SK-N-SH (cell line): ENCODE data around the gene ADAR. TPM values are rescaled to one million over a fixed set of nuclear protein-coding genes. Genes with fewer than 3 reads are reported as not detected.

Experiments
- CTCF ChIA-PET: fragments of 300-600, 350-600 bp; formaldehyde crosslinking; extraction: SDS; loops from one replicate; lab custom pipeline; 2021; lab: Yijun Ruan, JAX
- POLR2A ChIA-PET: fragments of 350-600 bp; sonication (Branson Sonifier 250); formaldehyde crosslinking; extraction: SDS; loops from one replicate; lab custom pipeline; 2020; ENCODE audit warnings: antibody characterized with exemption, inconsistent platforms; lab: Yijun Ruan, JAX
- DNase-seq: peaks from one replicate; pipeline ENCODE4 v3.0.0; 2012
- H2AFZ ChIP-seq: fragments of 200-600 bp; sonication (generic); 2 replicates; pipeline ENCODE4 v1.8.1; 2016; ENCODE audit warnings: antibody characterized with exemption, mild to moderate bottlenecking, low read depth
- H3F3A ChIP-seq: fragments of 200-600 bp; sonication (generic); replicated peaks from 2 replicates; pipeline ENCODE3; 2016; ENCODE audit warnings: antibody characterized with exemption, mild to moderate bottlenecking; ENCODE audit not compliant: insufficient read depth
- H3K27ac ChIP-seq, 2 experiments: fragments of 200-500 bp in 1 of 2; fragments of 200-600 bp in 1 of 2; sonication (Bioruptor generic) in 1 of 2; sonication (generic), shearing (Covaris generic) in 1 of 2; 2 replicates each; pipeline versions ENCODE4 v1.5.1 to v1.6.1; 2014 to 2016; ENCODE audit warnings: low read depth in 2 of 2, inconsistent platforms in 1 of 2, low read length in 1 of 2, mild to moderate bottlenecking in 1 of 2, mixed read lengths in 1 of 2
- H3K27me3 ChIP-seq: fragments of 200-600 bp; sonication (generic), shearing (Covaris generic); 2 replicates; pipeline ENCODE4 v1.6.1; 2016; ENCODE audit warnings: mixed run types; ENCODE audit not compliant: insufficient read depth
- H3K36me3 ChIP-seq, 2 experiments: fragments of 200-500 bp in 1 of 2; fragments of 200-600 bp in 1 of 2; sonication (Bioruptor generic) in 1 of 2; sonication (generic) in 1 of 2; replicated peaks in 1 of 2; 2 replicates each; pipeline versions ENCODE3 to v1.5.1; 2014 to 2016; ENCODE audit warnings: low read length in 1 of 2, mild to moderate bottlenecking in 1 of 2; ENCODE audit not compliant: insufficient read depth in 2 of 2, control insufficient read depth in 1 of 2
- H3K4me1 ChIP-seq, 2 experiments: fragments of 200-500 bp in 1 of 2; fragments of 200-600 bp in 1 of 2; sonication (Bioruptor generic) in 1 of 2; sonication (generic), shearing (Covaris generic) in 1 of 2; 2 replicates each; pipeline versions ENCODE4 v1.5.1 to v1.6.1; 2014 to 2016; ENCODE audit warnings: low read depth in 1 of 2, low read length in 1 of 2, mixed run types in 1 of 2; ENCODE audit not compliant: insufficient read depth in 2 of 2, control insufficient read depth in 1 of 2
- H3K4me2 ChIP-seq: fragments of 200-600 bp; sonication (generic), shearing (Covaris generic); 2 replicates; pipeline ENCODE4 v1.6.1; 2017; ENCODE audit warnings: mixed run types
- H3K4me3 ChIP-seq, 2 experiments: fragments of 200-500 bp in 1 of 2; fragments of 200-600 bp in 1 of 2; sonication (Bioruptor generic) in 1 of 2; sonication (generic), shearing (Covaris generic) in 1 of 2; 2 replicates each; pipeline versions ENCODE4 v1.5.1 to v1.8.1; 2014 to 2016; ENCODE audit warnings: low read depth in 2 of 2, inconsistent platforms in 1 of 2, low read length in 1 of 2, mild to moderate bottlenecking in 1 of 2, mixed read lengths in 1 of 2, moderate library complexity in 1 of 2
- H3K79me2 ChIP-seq: fragments of 200-600 bp; sonication (generic); 2 replicates; pipeline ENCODE4 v1.8.1; 2017; ENCODE audit warnings: mild to moderate bottlenecking; ENCODE audit not compliant: insufficient read depth
- H3K9ac ChIP-seq: fragments of 200-600 bp; sonication (generic); 2 replicates; pipeline ENCODE4 v1.6.1; 2017; ENCODE audit warnings: mixed run types
- H3K9me2 ChIP-seq: fragments of 200-600 bp; sonication (generic); 2 replicates; pipeline ENCODE4 v1.6.1; 2017; ENCODE audit warnings: mixed run types
- H3K9me3 ChIP-seq: fragments of 200-600 bp; sonication (generic); 2 replicates; pipeline ENCODE4 v1.6.1; 2017; ENCODE audit warnings: mixed run types, mild to moderate bottlenecking, moderate library complexity
- H4K20me1 ChIP-seq: fragments of 200-600 bp; sonication (generic); 2 replicates; pipeline ENCODE4 v1.6.1; 2017; ENCODE audit warnings: mild to moderate bottlenecking, mixed run types; ENCODE audit not compliant: insufficient read depth
- CHD2 ChIP-seq: fragments of 150-350 bp; IDR thresholded peaks from 2 replicates; pipeline ENCODE4 v1.6.1; 2018; ENCODE audit warnings: low read length; ENCODE audit not compliant: partially characterized antibody
- ELF1 ChIP-seq: IDR thresholded peaks from 2 replicates; pipeline ENCODE4 v1.4.0; 2012
- FOSL2 ChIP-seq: IDR thresholded peaks from 2 replicates; pipeline ENCODE4 v1.4.0; 2012; ENCODE audit warnings: low read depth, mild to moderate bottlenecking, moderate library complexity, borderline replicate concordance
- GATA2 ChIP-seq: sonication (generic); formaldehyde crosslinking; IDR thresholded peaks from 2 replicates; pipeline ENCODE4 v1.5.0; 2020; ENCODE audit warnings: mild to moderate bottlenecking, missing genetic modification reagents
- IRF3 ChIP-seq: fragments of 150-350 bp; IDR thresholded peaks from 2 replicates; pipeline ENCODE4 v1.6.1; 2016; ENCODE audit warnings: mild to moderate bottlenecking, low read depth, low read length
- MEF2A ChIP-seq: IDR thresholded peaks from 2 replicates; pipeline ENCODE4 v1.4.0; 2012; ENCODE audit warnings: low read depth, borderline replicate concordance
- NRF1 ChIP-seq: IDR thresholded peaks from 2 replicates; pipeline ENCODE4 v1.6.1; 2012; ENCODE audit warnings: low read depth, mild to moderate bottlenecking, low read length
- POLR2AphosphoS5 ChIP-seq: IDR thresholded peaks from 2 replicates; pipeline ENCODE4 v1.6.1; 2012; ENCODE audit warnings: low read depth, low read length
- RAD21 ChIP-seq: IDR thresholded peaks from 2 replicates; pipeline ENCODE4 v1.6.1; 2012; ENCODE audit warnings: mild to moderate bottlenecking, low read length
- RCOR1 ChIP-seq: fragments of 150-350 bp; IDR thresholded peaks from 2 replicates; pipeline ENCODE4 v1.6.1; 2017; ENCODE audit warnings: antibody characterized with exemption, low read length
- RFX5 ChIP-seq: IDR thresholded peaks from 2 replicates; pipeline ENCODE4 v1.6.1; 2012; ENCODE audit warnings: mild to moderate bottlenecking, improper control_type of control experiment, low read length
- RXRA ChIP-seq: IDR thresholded peaks from 2 replicates; pipeline ENCODE4 v1.4.0; 2012; ENCODE audit warnings: low read depth, mild to moderate bottlenecking, borderline replicate concordance
- SMC3 ChIP-seq: IDR thresholded peaks from 2 replicates; pipeline ENCODE4 v1.6.1; 2012; ENCODE audit warnings: low read depth, low read length, improper control_type of control experiment
- TAF1 ChIP-seq: IDR thresholded peaks from 2 replicates; pipeline ENCODE4 v1.6.1; 2012; ENCODE audit warnings: low read depth, mild to moderate bottlenecking, low read length, moderate library complexity, borderline replicate concordance
- TCF12 ChIP-seq: IDR thresholded peaks from 2 replicates; pipeline ENCODE4 v1.4.0; 2012
- TEAD4 ChIP-seq: IDR thresholded peaks from 2 replicates; pipeline ENCODE4 v1.4.0; 2012; ENCODE audit warnings: mild to moderate bottlenecking, borderline replicate concordance; ENCODE audit not compliant: insufficient read depth
- USF2 ChIP-seq: fragments of 150-350 bp; IDR thresholded peaks from 2 replicates; pipeline ENCODE4 v1.6.1; 2017; ENCODE audit warnings: antibody characterized with exemption, low read length, low read depth, borderline replicate concordance
- YY1 ChIP-seq: IDR thresholded peaks from 2 replicates; pipeline ENCODE4 v1.4.0; 2012; ENCODE audit warnings: low read depth, mild to moderate bottlenecking
- WGBS: methylation state at CpG from one replicate; pipeline ENCODE4 v1.1.6; 2017; ENCODE audit warnings: low lambda C conversion rate; 5-methylcytosine and 5-hydroxymethylcytosine counted together
- polyA plus RNA-seq, 3 experiments: library from polyadenylated mRNA; depleted of rRNA; stranded (reverse); fragments of >200 nt; gene quantifications; 2 replicates each; pipeline ENCODE4 v1.2.3, GENCODE V29; 2012
- TF ChIP-seq, protein P1 (sequence below): IDR thresholded peaks from 2 replicates; pipeline ENCODE4; 2012
- TF ChIP-seq, protein P2 (sequence below): IDR thresholded peaks from 2 replicates; pipeline ENCODE4 v1.4.0; 2012; ENCODE audit warnings: low read depth, borderline replicate concordance

Gene ADAR
- polyA plus RNA-seq, 1 of the 3 experiments (the other 2 are of a cell fraction): 61.1 TPM

- TF ChIP-seq SMC3: no peak
- TF ChIP-seq RCOR1: no peak
- TF ChIP-seq NRF1: no peak
Measured at GRCh38 chr1:154590756-154591155, 17.2 kb downstream of the ADAR start (continued).

- Histone ChIP-seq H4K20me1 (peaks cover 4% of the 10 kb centered on the region; the same call in 1 of the 2 replicates), H3K36me3 (peaks cover 91 to 93% of the 10 kb centered on the region in 2 experiments), H3K27me3 (no peaks in the 10 kb centered on the region), H3K9me2 (no peaks in the 10 kb centered on the region), H3K9ac (no peak overlapping the region), H3K9me3 (no peaks in the 10 kb centered on the region), H3K27ac (no peak overlapping the region), H3K4me3 (no peak overlapping the region), H3K79me2 (peaks cover 17% of the 10 kb centered on the region), H3K4me2 (no peak overlapping the region), H2AFZ (no peak overlapping the region), H3K4me1 (peaks cover 0 to 4% of the 10 kb centered on the region in 2 experiments; a peak in 1 of 4 replicates), H3F3A (peaks cover under 1% of the 10 kb centered on the region)
- ChIA-PET CTCF (interaction anchor here (1.1 to 1.2 kb wide), 3 partner anchors 8 to 354 kb away, joined by 3 to 6 read pairs (median 3); no protein-coding TSS in a partner anchor), POLR2A (no interaction called here)
- no peak for TF ChIP-seq ELF1
- TF ChIP-seq TEAD4: no peak
- TF ChIP-seq TCF12: no peak
- TF ChIP-seq, protein P1, sequence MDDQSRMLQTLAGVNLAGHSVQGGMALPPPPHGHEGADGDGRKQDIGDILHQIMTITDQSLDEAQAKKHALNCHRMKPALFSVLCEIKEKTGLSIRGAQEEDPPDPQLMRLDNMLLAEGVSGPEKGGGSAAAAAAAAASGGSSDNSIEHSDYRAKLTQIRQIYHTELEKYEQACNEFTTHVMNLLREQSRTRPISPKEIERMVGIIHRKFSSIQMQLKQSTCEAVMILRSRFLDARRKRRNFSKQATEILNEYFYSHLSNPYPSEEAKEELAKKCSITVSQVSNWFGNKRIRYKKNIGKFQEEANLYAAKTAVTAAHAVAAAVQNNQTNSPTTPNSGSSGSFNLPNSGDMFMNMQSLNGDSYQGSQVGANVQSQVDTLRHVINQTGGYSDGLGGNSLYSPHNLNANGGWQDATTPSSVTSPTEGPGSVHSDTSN: no peak
- TF ChIP-seq, protein P2, sequence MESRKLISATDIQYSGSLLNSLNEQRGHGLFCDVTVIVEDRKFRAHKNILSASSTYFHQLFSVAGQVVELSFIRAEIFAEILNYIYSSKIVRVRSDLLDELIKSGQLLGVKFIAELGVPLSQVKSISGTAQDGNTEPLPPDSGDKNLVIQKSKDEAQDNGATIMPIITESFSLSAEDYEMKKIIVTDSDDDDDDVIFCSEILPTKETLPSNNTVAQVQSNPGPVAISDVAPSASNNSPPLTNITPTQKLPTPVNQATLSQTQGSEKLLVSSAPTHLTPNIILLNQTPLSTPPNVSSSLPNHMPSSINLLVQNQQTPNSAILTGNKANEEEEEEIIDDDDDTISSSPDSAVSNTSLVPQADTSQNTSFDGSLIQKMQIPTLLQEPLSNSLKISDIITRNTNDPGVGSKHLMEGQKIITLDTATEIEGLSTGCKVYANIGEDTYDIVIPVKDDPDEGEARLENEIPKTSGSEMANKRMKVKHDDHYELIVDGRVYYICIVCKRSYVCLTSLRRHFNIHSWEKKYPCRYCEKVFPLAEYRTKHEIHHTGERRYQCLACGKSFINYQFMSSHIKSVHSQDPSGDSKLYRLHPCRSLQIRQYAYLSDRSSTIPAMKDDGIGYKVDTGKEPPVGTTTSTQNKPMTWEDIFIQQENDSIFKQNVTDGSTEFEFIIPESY: no peak
- no peak for TF ChIP-seq USF2
- no peak for TF ChIP-seq FOSL2
- TF ChIP-seq RFX5: no peak
- TF ChIP-seq YY1: no peak
- TF ChIP-seq MEF2A: no peak
- TF ChIP-seq TAF1: no peak
- no peak for TF ChIP-seq POLR2AphosphoS5
- no peak for TF ChIP-seq RAD21
- no peak for TF ChIP-seq RXRA
- no peak for TF ChIP-seq IRF3
- no peak for TF ChIP-seq GATA2
- no peak for TF ChIP-seq CHD2
- no peak for DNase-seq
- 82% methylated on average over 8 of the region's 10 CpGs for WGBS
Measured at GRCh38 chr1:154589780-154590179, 18.2 kb downstream of the ADAR start.
